ENCODE measurements around the gene TEX9. TPM values are rescaled to one million over a fixed set of nuclear protein-coding genes. Genes with fewer than 3 reads are reported as not detected.

The TEX9 gene
- total RNA-seq, 1 experiment from 2014 or later, result 6.3 TPM

GRCh38 chr15:56464893-56465520, 99.8 kb downstream of the TEX9 start, which contains the start of gene MNS1:
TSS of gene MNS1 (minus strand) at chr15:56465137. CDS start at chr15:56464972, 165 bp downstream.
- CTCF ChIA-PET, result no interaction called here
- peak within 1 kb of the TSS; percentile 95 for H3K27ac Mint-ChIP-seq (ENCODE audit: low read depth, unreplicated experiment)
- intact Hi-C loops (cut with micrococcal nuclease), result no loop called here

GRCh38 chr15:56467616-56468015, 102.4 kb downstream of the TEX9 start:
- CTCF ChIA-PET, result interaction anchor here (0.5 to 1.0 kb wide), 2 partner anchors 24 to 549 kb away, joined by 4 to 5 read pairs; no protein-coding TSS in a partner anchor
- TF ChIP-seq CTCF (IDR thresholded peaks at IDR 0.05; ENCODE audit: unreplicated experiment), result no peak
- H3K36me3 Mint-ChIP-seq (ENCODE audit: insufficient read depth, unreplicated experiment), result peaks cover 7% of the 10 kb centered on the region
- POLR2A ChIA-PET, result no interaction called here
- H3K4me3 Mint-ChIP-seq (ENCODE audit: unreplicated experiment), result no peak overlapping the region
- H3K27me3 Mint-ChIP-seq (ENCODE audit: insufficient read depth, unreplicated experiment), result peaks cover 37% of the 10 kb centered on the region
- intact Hi-C loops (cut with micrococcal nuclease), result no loop called here
- DNase-seq (ENCODE audit: unreplicated experiment), result no peak
- H3K27ac Mint-ChIP-seq (ENCODE audit: low read depth, unreplicated experiment), result no peak overlapping the region
- no peaks in the 10 kb centered on the region for H3K9me3 Mint-ChIP-seq (ENCODE audit: unreplicated experiment)
- BruUV-seq (replicated peaks), result no TSS peak
- H3K4me1 Mint-ChIP-seq (ENCODE audit: insufficient read depth, unreplicated experiment), result peaks cover 9% of the 10 kb centered on the region

More at GRCh38 chr15:56464893-56465520, 99.8 kb downstream of the TEX9 start, which contains the start of gene MNS1:
- peak within 1 kb of the TSS; percentile 91 for H3K4me3 Mint-ChIP-seq (ENCODE audit: unreplicated experiment)
- POLR2A ChIA-PET, result interaction anchor here (0.5 to 1.6 kb wide), 4 partner anchors 12 to 305 kb away, joined by 3 to 4 read pairs (median 4); partner anchors contain the start of gene ZNF280D
- TF ChIP-seq CTCF (IDR thresholded peaks at IDR 0.05; ENCODE audit: unreplicated experiment), result no peak
- peaks cover 9% of the 10 kb centered on the region for H3K4me1 Mint-ChIP-seq (ENCODE audit: insufficient read depth, unreplicated experiment)
- peaks cover 21% of the 10 kb centered on the region for H3K27me3 Mint-ChIP-seq (ENCODE audit: insufficient read depth, unreplicated experiment)
- DNase-seq (ENCODE audit: unreplicated experiment), result peak; percentile 92
- H3K9me3 Mint-ChIP-seq (ENCODE audit: unreplicated experiment), result no peaks in the 10 kb centered on the region
- H3K36me3 Mint-ChIP-seq (ENCODE audit: insufficient read depth, unreplicated experiment), result peaks cover 7% of the 10 kb centered on the region
- BruUV-seq (replicated peaks), result no TSS peak

- Mint-ChIP-seq H3K36me3 (ENCODE audit: insufficient read depth, unreplicated experiment) (peaks cover 7% of the 10 kb centered on the region), H3K27me3 (ENCODE audit: insufficient read depth, unreplicated experiment) (peaks cover 37% of the 10 kb centered on the region), H3K27ac (ENCODE audit: low read depth, unreplicated experiment) (no peak overlapping the region), H3K4me3 (ENCODE audit: unreplicated experiment) (no peak overlapping the region), H3K9me3 (ENCODE audit: unreplicated experiment) (no peaks in the 10 kb centered on the region), H3K4me1 (ENCODE audit: insufficient read depth, unreplicated experiment) (peaks cover 9% of the 10 kb centered on the region)
- no peak for DNase-seq (ENCODE audit: unreplicated experiment)
- no TSS peak for BruUV-seq (replicated peaks)
- no peak for TF ChIP-seq CTCF (IDR thresholded peaks at IDR 0.05; ENCODE audit: unreplicated experiment)
- intact Hi-C loops (cut with micrococcal nuclease), result no loop called here
- CTCF ChIA-PET, result interaction anchor here (0.6 to 1.0 kb wide), 2 partner anchors 24 to 118 kb away, joined by 4 to 5 read pairs; no protein-coding TSS in a partner anchor
- POLR2A ChIA-PET, result interaction anchor here (0.6 kb wide), 1 partner anchor 466 kb away, joined by 3 read pairs; no protein-coding TSS in a partner anchor
These were observed 103.2 kb downstream of the TEX9 start for GRCh38 chr15:56468401-56468800.

GRCh38 chr15:56469483-56469882, 104.3 kb downstream of the TEX9 start:
- POLR2A ChIA-PET, result no interaction called here
- H3K4me1 Mint-ChIP-seq (ENCODE audit: insufficient read depth, unreplicated experiment), result peaks cover 6% of the 10 kb centered on the region

More at GRCh38 chr15:56469483-56469882, 104.3 kb downstream of the TEX9 start:
- Mint-ChIP-seq H3K27ac (ENCODE audit: low read depth, unreplicated experiment) (no peak overlapping the region), H3K9me3 (ENCODE audit: unreplicated experiment) (no peaks in the 10 kb centered on the region), H3K36me3 (ENCODE audit: insufficient read depth, unreplicated experiment) (peaks cover 4% of the 10 kb centered on the region), H3K27me3 (ENCODE audit: insufficient read depth, unreplicated experiment) (peaks cover 37% of the 10 kb centered on the region), H3K4me3 (ENCODE audit: unreplicated experiment) (no peak overlapping the region)
- CTCF ChIA-PET, result interaction anchor here (0.5 to 1.2 kb wide), 4 partner anchors 22 to 1058 kb away, joined by 3 to 4 read pairs (median 3); no protein-coding TSS in a partner anchor
- no peak for DNase-seq (ENCODE audit: unreplicated experiment)
- intact Hi-C loops (cut with micrococcal nuclease), result no loop called here
- BruUV-seq (replicated peaks), result no TSS peak
- no peak for TF ChIP-seq CTCF (IDR thresholded peaks at IDR 0.05; ENCODE audit: unreplicated experiment)
